Endothelial cell of umbilical vein (primary cell): Measurements from ENCODE around the gene PRKAG1.
"Not testable (repeated sequence)": the region's sequence is repeated elsewhere in the genome, so short reads cannot be mapped to it uniquely, and the experiment has no call there.

Experiments used
- POLR2A ChIP-seq: IDR thresholded peaks from 2 replicates; pipeline ENCODE4 v1.6.1; 2012; ENCODE audit warnings: low read depth, mild to moderate bottlenecking, control low read depth, low read length
- POLR2AphosphoS5 ChIP-seq: IDR thresholded peaks from 2 replicates; pipeline ENCODE4 v1.6.1; 2012; ENCODE audit warnings: low read depth, mild to moderate bottlenecking, control low read depth, low read length, moderate library complexity; ENCODE audit not compliant: insufficient read depth

GRCh38 chr12:49061916-49062315 lies 43.3 kb upstream of the PRKAG1 start:
- not testable (repeated sequence) for TF ChIP-seq POLR2AphosphoS5, POLR2A
